ENCODE results near the gene WARS2.
"Not testable (repeated sequence)": the region's sequence is repeated elsewhere in the genome, so short reads cannot be mapped to it uniquely, and the experiment has no call there.

The WARS2 gene

DNA sequence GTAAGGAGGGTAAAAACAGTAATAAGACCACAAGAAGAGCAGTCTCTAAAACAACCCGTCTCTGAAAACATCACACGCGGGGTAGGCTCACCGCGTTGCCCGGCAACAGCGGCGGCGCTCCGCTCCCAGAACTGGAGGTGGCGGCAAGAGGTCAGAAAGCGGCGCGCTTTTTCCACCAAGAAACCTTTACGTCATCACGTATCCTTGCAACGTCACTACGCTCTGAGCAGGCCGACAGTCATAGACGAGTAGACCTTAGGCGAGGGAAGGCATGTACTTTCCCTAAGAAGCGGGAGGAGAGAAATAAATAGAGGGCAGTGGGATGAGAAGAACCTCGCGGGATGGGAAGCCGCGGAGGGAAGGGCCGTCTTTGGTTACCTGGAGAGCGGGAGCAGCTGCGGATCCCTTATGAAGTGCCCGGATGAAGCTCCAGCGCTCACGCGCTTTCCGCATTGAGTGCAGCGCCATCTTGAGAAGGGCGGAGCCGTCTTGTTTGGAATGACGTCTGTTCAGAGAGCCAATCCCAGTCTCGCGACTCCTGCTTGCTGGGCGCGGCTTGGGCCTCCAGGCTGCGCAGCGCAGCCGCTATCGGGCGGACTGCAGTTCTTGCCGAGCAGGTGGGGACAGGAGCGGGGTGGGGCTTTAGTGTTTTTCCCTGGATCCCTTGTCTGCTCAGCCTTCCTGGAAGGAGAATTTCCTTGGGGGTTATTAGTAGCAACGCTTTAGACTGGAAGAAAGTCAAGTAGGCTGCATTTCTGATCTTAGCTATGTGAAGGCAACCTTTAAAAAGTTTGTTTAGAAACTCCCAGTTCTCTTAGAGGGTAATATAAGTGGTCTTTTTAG is at the start of gene WARS2:
Gene WARS2, minus strand, starts transcription at position 477 of the 843 bp plus-strand sequence. Its CDS starts 9 bp downstream, at position 468.
- DNase-seq, result peak; percentile 94

DNA sequence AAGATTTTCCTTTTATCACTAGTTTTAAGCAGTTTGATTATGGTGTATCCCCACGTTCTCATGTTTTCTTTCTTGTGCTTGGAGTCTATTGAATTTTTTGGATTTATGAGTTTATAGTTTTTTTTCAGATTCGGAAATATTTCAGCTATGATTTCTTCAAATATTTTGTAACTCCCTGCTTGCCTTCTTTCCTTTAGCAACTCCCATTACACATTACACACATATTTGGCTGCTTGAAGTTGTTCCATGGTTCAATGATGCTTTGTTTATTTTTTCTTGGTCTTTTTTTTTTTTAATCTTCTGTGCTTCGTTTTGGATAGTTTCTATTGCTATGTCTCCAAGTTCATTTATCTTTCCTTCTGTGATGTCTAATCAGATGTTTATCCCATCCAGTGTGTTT is 48.5 kb upstream of the WARS2 start:
- DNase-seq, result no peak

- DNase-seq, result no peak
Measured at GRCh38 chr1:119187416-119187815, 47.0 kb upstream of the WARS2 start.

- no peak for DNase-seq
Measured at GRCh38 chr1:119186471-119186870, 46.0 kb upstream of the WARS2 start.

DNA sequence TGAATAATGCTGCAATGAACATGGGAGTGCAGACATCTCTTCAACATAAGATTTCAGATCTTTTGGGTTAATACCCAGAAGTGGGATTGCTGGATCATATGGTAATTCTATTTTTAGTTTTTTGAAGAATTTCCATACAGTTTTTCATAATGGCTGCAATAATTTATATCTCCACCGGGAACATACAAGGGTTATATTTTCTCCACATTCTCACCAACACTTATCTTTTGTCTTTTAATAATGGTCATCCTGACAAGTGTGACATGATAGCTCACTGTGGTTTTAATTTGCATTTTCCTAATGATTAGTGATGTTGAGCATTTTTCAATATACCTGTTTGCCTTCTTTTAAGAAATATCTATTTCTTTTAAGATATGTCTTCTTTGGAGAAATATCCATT is 44.5 kb upstream of the WARS2 start:
- DNase-seq, result no peak

DNA sequence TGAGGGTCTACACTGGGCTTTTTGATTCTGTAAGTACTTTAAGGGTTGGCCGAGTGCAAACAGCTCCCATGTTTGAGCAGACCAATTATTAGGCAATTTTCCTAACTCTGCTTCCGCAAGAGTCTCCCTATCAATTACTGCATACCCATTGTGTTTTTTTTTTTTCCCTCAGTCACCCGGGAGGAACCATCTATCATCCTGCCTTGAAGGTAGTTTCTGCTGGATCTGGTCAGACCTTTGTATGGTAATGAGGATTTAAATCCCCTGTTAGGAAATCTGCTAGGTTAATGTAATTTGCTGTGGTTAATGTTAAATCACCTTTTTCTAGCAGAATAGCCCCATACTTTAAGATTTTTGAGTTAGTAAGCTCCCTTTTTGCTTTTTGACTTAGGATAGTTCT is 40.8 kb upstream of the WARS2 start:
- no peak for DNase-seq

GRCh38 chr1:119179051-119179450 is 38.6 kb upstream of the WARS2 start:
- DNase-seq, result no peak

DNA sequence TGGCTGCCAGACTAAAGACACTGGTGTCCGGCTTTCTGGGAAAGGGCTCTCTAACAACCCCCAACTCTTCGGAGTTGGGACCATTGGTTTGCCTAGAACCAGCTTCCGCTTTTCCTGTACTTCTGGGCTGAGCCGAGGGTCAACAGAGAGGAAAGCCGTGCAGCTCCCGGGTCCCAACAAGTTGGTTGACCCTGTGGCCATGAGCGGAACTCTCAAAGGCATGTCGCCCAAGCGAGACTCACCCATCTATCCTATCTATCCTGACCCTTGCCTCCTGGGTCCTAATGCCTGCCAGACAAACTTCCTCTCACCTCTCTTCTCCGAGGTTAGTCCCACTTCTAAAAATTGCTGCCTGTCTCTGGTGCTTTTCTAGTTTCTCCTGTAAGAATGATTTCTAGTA is 32.5 kb upstream of the WARS2 start:
- DNase-seq, result not testable (repeated sequence)

DNA sequence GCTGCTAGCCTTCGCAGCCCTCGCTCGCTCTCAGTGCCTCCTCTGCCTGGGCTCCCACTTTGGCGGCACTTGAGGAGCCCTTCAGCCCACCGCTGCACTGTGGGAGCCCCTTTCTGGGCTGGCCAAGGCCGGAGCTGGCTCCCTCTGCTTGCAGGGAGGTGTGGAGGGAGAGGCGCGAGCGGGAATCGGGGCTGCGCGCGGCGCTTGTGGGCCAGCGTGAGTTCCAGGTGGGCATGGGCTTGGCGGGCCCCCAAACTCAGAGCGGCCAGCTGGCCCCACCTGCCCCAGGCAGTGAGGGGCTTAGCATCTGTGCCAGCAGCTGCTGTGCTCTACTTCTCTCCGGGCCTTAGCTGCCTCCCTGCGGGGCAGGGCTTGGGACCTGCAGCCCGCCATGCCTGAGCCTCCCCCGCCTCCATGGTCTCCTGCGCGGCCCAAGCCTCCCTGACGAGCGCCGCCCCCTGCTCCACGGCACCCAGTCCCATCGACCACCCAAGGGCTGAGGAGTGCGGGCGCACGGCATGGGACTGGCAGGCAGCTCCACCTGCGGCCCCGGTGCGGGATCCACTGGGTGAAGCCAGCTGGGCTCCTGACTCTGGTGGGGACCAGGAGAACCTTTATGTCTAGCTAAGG is 31.0 kb upstream of the WARS2 start:
- not testable (repeated sequence) for DNase-seq

- DNase-seq, result no peak
Measured at GRCh38 chr1:119163396-119163795, 22.9 kb upstream of the WARS2 start.

DNA sequence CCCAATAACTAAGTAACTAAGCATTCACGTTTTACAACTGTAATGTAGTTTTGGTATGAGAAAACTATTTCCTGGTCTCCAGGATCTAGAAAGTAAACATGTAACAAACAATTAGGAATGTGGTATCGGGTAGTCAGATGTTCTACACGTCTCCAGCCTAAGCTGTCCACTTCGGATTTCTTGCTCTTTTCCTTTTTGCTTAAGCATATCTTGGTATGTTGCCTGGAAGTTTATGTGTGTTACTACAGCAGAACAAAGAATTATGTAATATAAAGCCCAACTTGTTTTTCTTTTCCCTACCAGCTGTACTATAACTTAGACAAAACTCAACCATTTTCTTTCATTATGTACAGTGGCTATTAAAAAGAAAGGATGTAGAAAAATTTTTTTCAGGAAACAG is 20.4 kb upstream of the WARS2 start:
- DNase-seq, result no peak

GRCh38 chr1:119160409-119160808 is 20.0 kb upstream of the WARS2 start:
- no peak for DNase-seq

- DNase-seq, result no peak
Measured at GRCh38 chr1:119159966-119160365, 19.5 kb upstream of the WARS2 start.

DNA sequence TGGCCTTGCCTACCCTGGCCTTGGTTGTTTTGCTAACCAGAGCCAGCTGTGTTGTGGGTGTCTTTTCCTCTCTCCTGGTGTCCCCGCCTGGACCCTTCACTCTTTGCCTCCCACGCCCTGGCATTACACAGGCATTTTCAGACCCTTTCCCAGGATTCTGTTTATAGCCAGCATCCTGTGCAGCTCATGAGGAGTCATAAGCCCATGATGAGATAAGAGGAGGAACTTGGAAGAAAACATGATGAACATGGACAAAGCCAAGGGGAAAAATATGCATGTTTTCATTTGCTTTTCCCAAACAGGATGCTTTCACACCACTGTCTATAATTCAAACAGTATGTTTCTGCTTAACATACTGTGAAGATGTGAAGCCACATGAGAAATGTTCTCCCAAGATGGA is 18.7 kb upstream of the WARS2 start:
- no peak for DNase-seq

- not testable (repeated sequence) for DNase-seq
Measured at GRCh38 chr1:119156761-119157160, 16.3 kb upstream of the WARS2 start.

DNA sequence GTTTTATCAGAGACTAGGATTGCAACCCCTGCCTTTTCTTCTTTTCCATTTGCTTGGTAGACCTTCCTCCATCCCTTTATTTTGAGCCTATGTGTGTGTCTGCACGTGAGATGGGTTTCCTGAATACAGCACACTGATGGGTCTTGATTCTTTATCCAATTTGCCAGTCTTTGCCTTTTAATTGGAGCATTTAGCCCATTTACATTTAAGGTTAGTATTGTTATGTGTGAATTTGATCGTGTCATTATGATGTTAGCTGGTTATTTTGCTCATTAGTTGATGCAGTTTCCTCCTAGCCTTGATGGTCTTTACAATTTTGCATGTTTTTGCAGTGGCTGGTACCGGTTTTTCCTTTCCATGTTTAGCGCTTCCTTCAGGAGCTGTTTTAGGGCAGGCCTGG is 14.6 kb upstream of the WARS2 start:
- not testable (repeated sequence) for DNase-seq

DNA sequence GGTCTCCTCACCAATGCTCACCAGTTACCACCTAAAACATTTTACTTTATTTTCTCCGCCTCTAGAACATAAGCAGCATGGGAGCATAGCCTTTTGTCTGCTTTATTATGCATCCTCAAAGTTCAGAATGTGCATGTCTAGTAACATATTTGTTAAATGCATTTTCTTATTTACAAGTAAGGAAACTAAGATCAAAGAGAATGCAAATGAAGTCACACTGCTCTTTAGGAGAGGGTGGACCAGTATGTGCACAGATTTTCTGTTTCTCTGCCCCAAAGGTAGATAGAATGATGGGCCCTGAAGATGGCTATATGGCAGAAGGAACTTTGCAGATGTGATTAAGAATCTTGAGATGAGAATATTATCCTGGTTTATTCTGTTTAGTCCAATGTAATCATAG is 9.7 kb upstream of the WARS2 start:
- no peak for DNase-seq

DNA sequence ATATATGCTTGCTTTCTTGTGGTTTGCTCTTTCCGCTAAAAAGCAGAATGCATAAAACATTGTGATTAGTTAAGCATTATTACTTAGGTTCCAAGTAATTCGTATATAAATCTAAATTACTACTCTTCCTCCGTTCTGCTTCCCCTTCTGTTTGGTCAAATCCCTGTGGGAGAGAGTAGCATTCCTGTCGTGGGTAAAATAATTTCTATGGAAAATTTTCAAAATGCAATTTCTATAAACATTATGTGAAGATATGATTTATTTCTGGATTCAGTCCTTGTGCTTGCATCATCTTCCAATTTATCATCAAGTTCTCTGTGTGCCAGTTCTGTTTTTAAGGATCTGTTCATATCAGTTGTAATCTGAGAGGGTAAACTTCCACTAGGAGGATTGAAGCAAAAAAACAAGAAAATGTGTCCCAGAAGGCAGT is 7.2 kb upstream of the WARS2 start:
- DNase-seq, result no peak

GRCh38 chr1:119146466-119146865 is 6.0 kb upstream of the WARS2 start:
- no peak for DNase-seq

GRCh38 chr1:119144813-119145212 is 4.4 kb upstream of the WARS2 start:
- DNase-seq, result no peak

- no peak for DNase-seq
Measured at GRCh38 chr1:119143706-119144105, 3.3 kb upstream of the WARS2 start.

- no peak for DNase-seq
Measured at GRCh38 chr1:119141660-119142059, 1.2 kb upstream of the WARS2 start.

- DNase-seq, result peak; percentile 8
Measured at GRCh38 chr1:119141020-119141424, 569 bp upstream of the WARS2 start.

DNA sequence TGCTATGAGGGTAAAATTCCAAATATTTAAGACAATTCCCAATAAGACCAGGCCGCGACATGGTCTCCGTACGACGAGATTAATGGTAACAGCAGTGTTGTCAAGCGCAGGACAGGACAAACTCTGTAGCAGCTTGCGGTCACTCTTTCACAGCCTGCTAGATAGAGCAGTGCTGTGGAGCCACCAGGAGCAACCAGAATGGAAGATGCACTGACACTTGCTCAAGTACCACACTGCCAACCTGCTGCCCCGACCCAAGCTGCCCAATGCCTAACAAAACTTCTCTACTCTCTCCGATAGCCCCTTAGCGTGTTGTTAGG is 636 bp downstream of the WARS2 start:
- DNase-seq, result no peak

DNA sequence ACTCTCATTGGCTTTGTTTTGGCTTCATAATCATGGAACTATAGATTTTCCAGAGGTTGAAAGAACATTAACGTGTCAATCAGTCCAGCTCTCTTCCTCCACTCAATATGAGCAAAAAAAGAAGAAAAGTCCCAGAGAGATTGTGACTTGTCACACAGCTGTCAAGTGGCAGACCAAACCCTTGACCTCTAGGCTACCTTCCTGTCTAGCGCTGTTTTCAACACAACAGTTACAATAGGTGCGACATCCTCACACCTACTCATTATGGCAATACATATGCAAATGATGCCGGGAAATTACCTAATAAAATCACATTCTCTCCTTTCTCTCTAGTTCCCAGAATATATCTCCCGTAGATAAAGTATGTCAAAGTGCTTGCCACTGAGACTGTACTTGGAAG is 1.1 kb downstream of the WARS2 start:
- no peak for DNase-seq

Measured in GDM1 (cell line).